Measurements from ENCODE around the gene OR2V2. TPM values are rescaled to one million over a fixed set of nuclear protein-coding genes. Genes with fewer than 3 reads are reported as not detected.

The OR2V2 gene
- total and polyA plus RNA-seq, 10 of the 15 experiments (the other 5 are each of a cell fraction or from before 2014, with no cell fraction given): 0.26 TPM; not detected in 9

DNA sequence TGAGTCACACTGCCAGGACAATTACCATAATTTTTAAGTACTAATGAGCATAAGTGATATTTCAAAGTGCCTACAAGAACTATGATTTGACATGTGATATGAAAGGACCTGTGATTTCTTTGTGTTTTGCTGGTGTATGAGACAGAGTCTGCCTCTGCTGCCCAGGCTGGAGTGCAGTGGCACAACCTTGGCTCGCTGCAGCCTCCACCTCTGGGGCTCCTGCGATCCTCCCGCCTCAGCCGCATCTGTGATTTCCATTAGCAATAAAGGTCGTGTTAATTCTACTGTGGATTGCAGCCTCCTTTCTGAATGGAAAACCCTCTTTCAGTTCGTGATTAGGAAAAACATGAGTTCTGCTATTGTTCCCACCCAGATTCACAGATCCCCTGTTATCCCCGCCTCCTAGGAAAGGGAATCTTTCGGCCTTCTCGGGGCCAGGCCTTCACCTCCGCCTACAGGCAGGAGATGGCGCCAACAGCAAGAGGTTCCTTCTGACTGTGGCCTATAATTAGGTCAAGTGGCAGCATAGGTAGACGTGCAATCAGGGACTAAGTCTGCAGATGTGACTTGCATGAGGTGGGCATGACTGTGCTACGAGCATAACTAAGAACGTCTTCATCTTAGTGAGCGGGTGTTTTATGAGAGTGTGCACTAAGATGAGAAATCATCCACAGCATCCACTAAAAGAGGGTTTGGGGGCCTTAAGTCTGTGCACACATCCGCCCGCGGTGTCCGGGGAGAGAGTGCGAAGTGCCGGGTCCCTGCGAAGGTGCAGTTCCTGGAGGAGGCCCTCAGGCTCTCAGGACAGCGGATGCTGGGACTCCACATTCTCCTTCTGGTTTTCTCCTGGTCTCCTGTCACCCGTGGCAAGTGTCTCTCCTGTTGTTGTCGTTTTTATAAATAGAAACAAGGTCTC lies 34.5 kb downstream of the OR2V2 start (continued):
- TF ChIP-seq PKNOX1 (IDR thresholded peaks at IDR 0.05) (no peak), NBN (IDR thresholded peaks at IDR 0.05) (peak; percentile 57; the same call in 1 of the 2 replicates), ZBTB33 (IDR thresholded peaks at IDR 0.05) (0 out of 2 replicates have a peak, but pooled peaks have one; percentile 22), MTA3 (IDR thresholded peaks at IDR 0.05; ENCODE audit: borderline replicate concordance, low read length) (no peak)

- in situ Hi-C loops (cut with MboI): loop anchor here (10.0 kb wide), 1 partner anchor 72 kb away; no protein-coding TSS in a partner anchor
- ChIA-PET CTCF (interaction anchor here (0.6 to 3.3 kb wide), 6 partner anchors 10 to 80 kb away, joined by 3 to 10 read pairs (median 5); no protein-coding TSS in a partner anchor), SMC1A (ENCODE audit: uncharacterized antibody, unreplicated experiment) (no interaction called here)
Observed at GRCh38 chr5:181182651-181183050, 35.3 kb downstream of the OR2V2 start.

More at GRCh38 chr5:181182651-181183050, 35.3 kb downstream of the OR2V2 start:
- Histone ChIP-seq H2AFZ (ENCODE audit: control insufficient read depth, low read depth, low read length) (no peak overlapping the region), H3K4me3 (no peak overlapping the region), H4K20me1 (ENCODE audit: control insufficient read depth, insufficient read depth) (no peaks in the 10 kb centered on the region), H3K27ac (ENCODE audit: control insufficient read depth, insufficient read depth) (no peak overlapping the region), H3K9me3 (replicated peaks; ENCODE audit: control insufficient read depth, insufficient read depth, low read length) (no peaks in the 10 kb centered on the region), H3K79me2 (ENCODE audit: control insufficient read depth, insufficient read depth, low read length) (no peaks in the 10 kb centered on the region), H3K9ac (ENCODE audit: control insufficient read depth, insufficient read depth, low read length) (no peak overlapping the region), H3K27me3 (replicated peaks in 1 of 2; ENCODE audit: control insufficient read depth in 2 of 2, insufficient read depth in 2 of 2, low read length in 1 of 2) (no peaks in the 10 kb centered on the region), H3K4me2 (ENCODE audit: control insufficient read depth, insufficient read depth) (no peak overlapping the region), H3K4me1 (ENCODE audit: control insufficient read depth, insufficient read depth, low read length) (peaks cover 11% of the 10 kb centered on the region), H3K36me3 (ENCODE audit: control insufficient read depth in 2 of 2, insufficient read depth in 2 of 2, low read length in 1 of 2) (no peaks in the 10 kb centered on the region)
- no peak for TF ChIP-seq HSF1 (IDR thresholded peaks at IDR 0.05; ENCODE audit: low read depth, low read length)
- no peak for TF ChIP-seq PAX8 (IDR thresholded peaks at IDR 0.05)
- TF ChIP-seq GABPA (IDR thresholded peaks at IDR 0.05; ENCODE audit: low read depth): no peak
- no peak for TF ChIP-seq SMC3 (IDR thresholded peaks at IDR 0.05; ENCODE audit: borderline replicate concordance, low read length)
- TF ChIP-seq HDGF (IDR thresholded peaks at IDR 0.05): peak; percentile 59; the same call in 1 of the 2 replicates
- no peak for TF ChIP-seq ZSCAN29 (IDR thresholded peaks at IDR 0.05)
- TF ChIP-seq, protein P1, sequence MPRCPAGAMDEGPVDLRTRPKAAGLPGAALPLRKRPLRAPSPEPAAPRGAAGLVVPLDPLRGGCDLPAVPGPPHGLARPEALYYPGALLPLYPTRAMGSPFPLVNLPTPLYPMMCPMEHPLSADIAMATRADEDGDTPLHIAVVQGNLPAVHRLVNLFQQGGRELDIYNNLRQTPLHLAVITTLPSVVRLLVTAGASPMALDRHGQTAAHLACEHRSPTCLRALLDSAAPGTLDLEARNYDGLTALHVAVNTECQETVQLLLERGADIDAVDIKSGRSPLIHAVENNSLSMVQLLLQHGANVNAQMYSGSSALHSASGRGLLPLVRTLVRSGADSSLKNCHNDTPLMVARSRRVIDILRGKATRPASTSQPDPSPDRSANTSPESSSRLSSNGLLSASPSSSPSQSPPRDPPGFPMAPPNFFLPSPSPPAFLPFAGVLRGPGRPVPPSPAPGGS (IDR thresholded peaks at IDR 0.05; ENCODE audit: borderline replicate concordance, insufficient read depth, low read depth, low read length, poor library complexity, severe bottlenecking): no peak
- TF ChIP-seq POLR2AphosphoS2 (IDR thresholded peaks at IDR 0.05; ENCODE audit: low read depth, low read length): no peak
- ATAC-seq (no peak), DNase-seq (ENCODE audit: low read depth, low spot score) (no peak), FAIRE-seq (no peak)
- 74% methylated on average over 12 of the region's 12 CpGs for WGBS (ENCODE audit: insufficient coverage, insufficient replicate concordance, low lambda C conversion rate, missing lambda C conversion rate)
- intact Hi-C loops (cut with micrococcal nuclease; ENCODE audit: unreplicated experiment): no loop called here
- BruUV-seq (replicated peaks): no TSS peak
- RAD21 ChIA-PET (ENCODE audit: unreplicated experiment): interaction anchor here (1.2 kb wide), 1 partner anchor 17 kb away, joined by 4 read pairs; no protein-coding TSS in a partner anchor
- POLR2A ChIA-PET: interaction anchor here (1.0 kb wide), 1 partner anchor 24 kb away, joined by 3 read pairs; no protein-coding TSS in a partner anchor
